Renal cortex interstitium (tissue), 11 donors: ENCODE measurements around the gene ECHDC3. TPM values are rescaled to one million over a fixed set of nuclear protein-coding genes. Genes with fewer than 3 reads are reported as not detected.
"Not testable (repeated sequence)": the region's sequence is repeated elsewhere in the genome, so short reads cannot be mapped to it uniquely, and the experiment has no call there.

Experiments
- DNase-seq, 11 donors: peaks; one replicate each; pipeline ENCODE4 v3.0.0-alpha.2; 2013; ENCODE audit warnings: low read depth in 9 of 11, low spot score in 4 of 11; ENCODE audit errors: extremely low read depth in 1 of 11
- polyA plus RNA-seq, 3 donors: library from polyadenylated mRNA; unstranded; fragments of 120-200 nt; gene quantifications; one replicate each; pipeline ENCODE4 v1.2.1, GENCODE V29; 2013; ENCODE audit not compliant: insufficient read length in 3 of 3

Gene ECHDC3
- polyA plus RNA-seq, 3 donors = 9.3 to 21.4 (median 16.6) TPM

GRCh38 chr10:11737258-11738032 lies 4.7 kb upstream of the ECHDC3 start:
- not testable (repeated sequence) for DNase-seq

GRCh38 chr10:11740907-11741306 lies 1.3 kb upstream of the ECHDC3 start:
- no peak for DNase-seq

DNA sequence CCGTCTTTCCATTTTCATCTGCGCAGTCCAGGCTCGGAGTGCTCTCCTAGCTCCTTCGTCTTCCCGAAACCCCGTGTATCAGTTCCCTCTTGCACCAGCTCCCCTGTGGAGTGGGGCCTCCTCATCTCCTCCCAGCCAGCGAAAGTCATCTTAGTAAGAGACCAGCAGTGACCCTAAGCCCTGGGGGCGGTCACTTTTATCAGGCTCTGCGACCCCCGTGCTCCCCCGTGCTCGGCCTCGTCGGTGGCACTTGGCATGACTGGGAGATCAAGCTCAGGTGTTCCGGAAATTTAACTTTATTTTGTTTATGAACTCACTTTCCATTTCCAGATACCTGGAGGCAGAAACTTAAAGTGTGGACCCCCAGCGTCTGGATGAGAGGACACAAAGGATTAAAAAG lies 574 bp upstream of the ECHDC3 start:
- DNase-seq = no peak

- DNase-seq = no peak
Measured at GRCh38 chr10:11742779-11743298, 657 bp downstream of the ECHDC3 start.

DNA sequence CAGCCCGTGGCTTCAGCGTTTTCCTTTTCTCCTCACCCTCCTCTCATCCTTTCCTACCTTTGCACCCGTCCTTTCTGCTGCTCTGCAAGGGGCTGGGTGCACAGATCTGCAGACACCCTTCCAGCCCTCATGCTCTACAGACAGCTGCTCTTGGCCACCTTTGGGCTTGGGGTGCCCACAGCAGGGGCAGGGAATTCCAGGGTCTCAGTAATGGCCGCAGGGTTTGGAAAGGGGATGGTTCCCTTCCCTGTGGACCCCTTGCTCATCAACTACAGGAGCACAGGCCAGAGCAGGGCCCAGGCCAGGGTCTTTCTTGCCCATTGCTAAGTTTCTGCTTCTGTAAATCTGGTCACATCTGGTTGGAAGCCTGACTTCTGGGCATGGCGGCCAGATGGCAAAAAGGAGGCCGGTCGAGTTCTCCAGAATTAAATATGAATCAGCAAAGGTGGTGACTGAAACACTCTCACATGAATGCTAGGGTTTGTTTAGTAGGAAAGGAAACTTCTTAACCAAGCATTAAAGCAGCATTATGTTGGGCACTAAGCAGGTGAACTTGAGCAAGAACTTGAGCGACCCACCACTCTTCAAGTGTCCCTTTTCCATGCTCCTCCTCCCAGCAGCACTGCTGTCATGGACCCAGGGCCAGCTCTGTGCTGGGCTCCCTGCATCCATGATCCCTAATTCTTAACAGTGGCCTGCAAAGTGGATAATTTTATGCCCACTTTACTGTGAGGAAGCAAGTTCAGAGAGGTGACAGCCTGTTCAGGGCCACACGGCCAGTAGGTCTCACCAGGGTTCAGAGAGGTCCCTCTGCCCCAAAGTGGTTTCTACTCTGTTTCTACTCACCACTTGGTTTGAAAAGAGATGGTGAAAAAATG lies 1.5 kb downstream of the ECHDC3 start:
- DNase-seq = no peak

GRCh38 chr10:11745045-11745444 lies 2.9 kb downstream of the ECHDC3 start:
- DNase-seq = no peak

DNA sequence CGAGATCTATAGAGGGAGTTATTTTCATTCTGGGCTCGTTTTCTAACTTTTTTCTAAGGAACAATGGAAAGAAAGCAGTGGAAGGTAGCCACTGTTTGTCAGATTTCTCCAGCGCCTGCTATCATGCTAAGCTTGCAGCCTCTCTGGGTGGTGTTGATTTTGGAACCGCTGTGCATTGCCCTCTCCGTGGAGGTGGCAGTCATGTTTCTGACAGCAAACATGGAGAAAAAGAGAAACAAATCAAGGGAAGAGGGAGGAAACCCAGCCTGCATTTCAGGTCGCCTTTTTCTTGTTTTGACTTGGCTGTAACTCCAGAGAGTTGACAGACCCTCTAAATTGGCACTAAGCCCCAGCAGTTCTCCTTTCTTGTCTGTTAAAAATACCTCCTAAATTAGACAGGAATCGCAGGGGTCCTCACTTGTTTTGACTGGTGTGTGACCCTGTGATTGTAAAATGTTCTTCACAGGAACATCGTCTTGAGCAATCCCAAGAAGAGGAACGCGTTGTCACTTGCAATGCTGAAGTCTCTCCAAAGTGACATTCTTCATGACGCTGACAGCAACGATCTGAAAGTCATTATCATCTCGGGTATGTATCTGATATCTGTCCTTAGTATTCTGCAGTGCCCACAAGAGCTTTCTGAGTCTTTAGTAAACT lies 4.8 kb downstream of the ECHDC3 start:
- DNase-seq = no peak

- DNase-seq = no peak
Measured at GRCh38 chr10:11748866-11749265, 6.7 kb downstream of the ECHDC3 start.

GRCh38 chr10:11750420-11750819 lies 8.2 kb downstream of the ECHDC3 start:
- no peak for DNase-seq

GRCh38 chr10:11754173-11754572 lies 12.0 kb downstream of the ECHDC3 start:
- DNase-seq = no peak

- DNase-seq = no peak
Measured at GRCh38 chr10:11754620-11755019, 12.4 kb downstream of the ECHDC3 start.

DNA sequence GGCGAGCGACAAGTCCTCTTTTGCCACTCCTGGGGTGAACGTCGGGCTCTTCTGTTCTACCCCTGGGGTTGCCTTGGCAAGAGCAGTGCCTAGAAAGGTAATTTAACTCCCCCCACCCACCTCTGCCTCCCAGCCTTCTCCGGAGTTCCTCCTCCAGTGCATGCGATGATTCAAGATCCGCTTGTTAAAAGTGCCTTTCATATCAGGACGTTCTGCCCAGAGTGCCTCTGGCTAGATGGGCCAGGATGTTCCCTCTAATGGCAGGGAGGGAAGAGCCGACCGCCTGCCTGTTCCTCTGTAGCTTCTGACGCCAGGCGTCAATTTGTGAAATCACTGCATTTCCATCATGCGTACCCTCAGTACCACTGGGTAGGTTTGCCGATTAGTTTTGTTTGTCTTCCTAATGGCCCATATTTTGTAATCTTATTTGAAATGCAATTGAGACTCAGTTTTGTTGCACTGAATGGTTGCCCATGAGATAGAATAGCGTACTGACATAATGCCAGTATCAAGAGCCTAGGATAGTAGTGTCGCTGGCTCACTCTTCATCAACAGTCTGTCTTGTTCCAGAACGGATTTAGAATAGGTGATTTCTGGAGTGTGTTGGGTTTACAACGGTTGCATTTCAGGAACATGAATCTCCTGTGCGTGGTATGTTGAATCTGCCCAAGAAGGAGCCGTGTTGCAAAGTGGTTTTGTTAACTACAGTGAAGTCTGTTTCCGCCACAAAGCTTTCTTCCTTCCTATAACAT lies 13.5 kb downstream of the ECHDC3 start:
- DNase-seq = no peak

- no peak for DNase-seq
Measured at GRCh38 chr10:11756766-11757315, 14.7 kb downstream of the ECHDC3 start.

DNA sequence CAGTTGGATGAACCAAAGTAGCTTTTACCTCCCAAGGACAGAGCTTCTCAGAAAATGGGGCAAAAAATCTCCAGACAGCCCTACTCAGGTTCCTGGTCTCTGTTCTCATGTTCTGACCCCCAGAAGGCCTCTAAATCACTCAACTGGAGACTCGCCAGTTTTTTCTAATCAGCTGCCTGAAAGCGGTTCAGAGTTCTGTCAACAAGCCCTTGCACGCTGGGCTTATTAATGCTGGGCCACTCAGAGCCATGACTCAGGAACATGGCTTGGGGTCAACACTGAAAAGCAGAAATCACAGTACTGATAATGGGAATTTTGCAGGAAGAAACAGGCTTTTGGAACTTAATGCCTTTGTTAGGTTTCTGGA lies 15.3 kb downstream of the ECHDC3 start:
- DNase-seq = peak in 9 of 11 donors; percentile 53 to 76 (median 56)

- DNase-seq = peak; percentile 54 to 81 (median 71)
Measured at GRCh38 chr10:11757821-11758463, 15.8 kb downstream of the ECHDC3 start.

DNA sequence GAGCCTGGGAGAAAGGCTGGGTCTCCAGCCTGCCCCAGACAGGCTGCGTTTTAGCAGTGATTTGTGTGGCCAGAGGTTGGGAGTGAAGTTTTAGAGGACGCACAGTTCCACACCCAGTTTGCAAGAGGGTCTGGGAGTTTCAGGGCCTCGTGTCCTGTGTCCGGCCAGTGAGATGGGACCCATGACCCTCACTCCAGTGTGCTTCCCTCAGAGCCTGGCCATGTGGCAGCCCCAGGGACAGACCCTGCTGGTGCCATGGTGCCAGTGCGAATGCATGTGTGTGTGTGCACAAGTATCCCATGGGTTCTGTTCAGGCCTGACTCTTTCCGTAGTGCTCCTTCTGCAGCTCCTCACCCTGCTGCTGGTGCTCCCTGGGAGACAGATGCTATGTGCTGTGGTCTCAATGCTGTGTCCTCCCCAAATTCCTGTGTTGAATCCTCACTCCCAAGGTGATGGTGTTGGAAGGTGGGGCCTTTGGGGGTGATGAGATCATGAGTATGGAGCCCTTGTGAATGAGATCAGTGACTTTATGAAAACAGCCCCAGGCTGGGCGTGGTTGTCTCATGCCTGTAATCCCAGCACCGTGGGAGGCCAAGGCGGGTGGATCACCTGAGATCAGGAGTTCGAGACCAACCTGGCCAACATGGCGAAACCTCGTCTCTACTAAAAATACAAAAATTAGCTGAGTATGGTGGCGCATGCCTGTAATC lies 16.5 kb downstream of the ECHDC3 start:
- no peak for DNase-seq

DNA sequence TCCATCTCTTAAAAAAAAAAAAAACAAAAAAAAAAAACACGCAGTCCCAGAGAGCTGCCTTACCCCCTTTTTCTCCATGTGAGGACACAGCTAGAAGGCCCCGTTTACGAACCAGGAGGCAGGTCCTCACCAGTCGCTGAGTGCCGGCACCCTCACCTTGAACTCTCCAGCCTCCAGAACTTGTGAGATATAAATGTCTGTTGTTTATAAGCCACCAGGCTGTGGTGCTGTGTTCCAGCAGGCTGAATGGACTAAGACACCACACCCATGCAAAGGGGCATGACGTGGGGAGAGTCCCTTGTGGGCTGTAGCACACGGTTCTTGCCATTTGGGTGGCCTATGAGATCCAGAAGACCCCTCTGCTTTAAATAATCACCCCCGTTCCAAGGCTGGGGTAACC lies 17.2 kb downstream of the ECHDC3 start:
- DNase-seq = no peak

DNA sequence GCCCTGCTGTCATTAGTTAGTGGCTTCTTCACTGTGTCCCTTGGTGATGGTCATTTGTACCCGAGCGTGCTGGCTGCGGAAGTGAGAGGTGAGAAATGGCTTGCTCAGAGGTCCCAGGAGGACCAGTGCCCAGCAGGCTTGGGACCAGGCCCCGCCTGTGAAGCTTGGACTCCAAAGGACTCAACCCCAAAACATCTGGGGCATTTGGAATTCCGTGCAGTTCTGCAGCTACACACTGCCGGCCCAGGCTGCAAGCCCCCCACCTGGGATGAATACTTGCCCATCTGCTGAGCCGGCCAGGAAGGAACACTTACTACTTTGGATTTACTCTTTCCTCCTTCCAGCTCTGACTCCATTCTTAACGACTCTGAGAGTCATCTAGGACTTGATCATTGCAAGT lies 18.0 kb downstream of the ECHDC3 start:
- DNase-seq = no peak
